GM12874 (cell line): ENCODE results near the gene OR10G2.

ENCODE experiments used
- TF ChIP-seq, protein P1 (sequence below): IDR thresholded peaks from 2 replicates; pipeline ENCODE4 v1.5.1; 2011; ENCODE audit warnings: low read depth, mild to moderate bottlenecking, control low read depth, low read length, moderate library complexity; ENCODE audit not compliant: insufficient read depth

Gene OR10G2, protein sequence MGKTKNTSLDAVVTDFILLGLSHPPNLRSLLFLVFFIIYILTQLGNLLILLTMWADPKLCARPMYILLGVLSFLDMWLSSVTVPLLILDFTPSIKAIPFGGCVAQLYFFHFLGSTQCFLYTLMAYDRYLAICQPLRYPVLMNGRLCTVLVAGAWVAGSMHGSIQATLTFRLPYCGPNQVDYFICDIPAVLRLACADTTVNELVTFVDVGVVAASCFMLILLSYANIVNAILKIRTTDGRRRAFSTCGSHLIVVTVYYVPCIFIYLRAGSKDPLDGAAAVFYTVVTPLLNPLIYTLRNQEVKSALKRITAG

DNA sequence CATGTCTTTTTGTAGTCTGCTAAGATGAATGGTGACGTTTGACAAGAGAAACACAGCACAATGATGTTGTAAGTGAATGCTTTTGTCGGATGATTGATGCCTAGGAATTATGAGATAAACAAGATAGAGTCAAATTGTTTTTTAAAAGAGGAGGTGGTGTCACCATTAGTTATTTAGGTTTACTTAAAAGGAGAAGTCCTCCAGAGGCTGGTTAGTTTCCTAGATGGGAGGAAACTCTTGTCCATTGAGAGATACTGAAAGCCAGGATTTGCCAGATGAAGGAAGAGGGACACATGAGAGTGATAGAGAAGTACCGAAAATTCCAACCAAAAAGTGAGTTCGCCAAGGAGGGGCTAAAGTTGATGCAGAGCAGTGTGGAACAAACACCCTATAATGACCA lies at the start of gene OR10G2:
Gene OR10G2 (minus strand): TSS at position 101 of the 400 bp plus-strand sequence. CDS start 98 bp downstream, at position 3.
- TF ChIP-seq, protein P1, sequence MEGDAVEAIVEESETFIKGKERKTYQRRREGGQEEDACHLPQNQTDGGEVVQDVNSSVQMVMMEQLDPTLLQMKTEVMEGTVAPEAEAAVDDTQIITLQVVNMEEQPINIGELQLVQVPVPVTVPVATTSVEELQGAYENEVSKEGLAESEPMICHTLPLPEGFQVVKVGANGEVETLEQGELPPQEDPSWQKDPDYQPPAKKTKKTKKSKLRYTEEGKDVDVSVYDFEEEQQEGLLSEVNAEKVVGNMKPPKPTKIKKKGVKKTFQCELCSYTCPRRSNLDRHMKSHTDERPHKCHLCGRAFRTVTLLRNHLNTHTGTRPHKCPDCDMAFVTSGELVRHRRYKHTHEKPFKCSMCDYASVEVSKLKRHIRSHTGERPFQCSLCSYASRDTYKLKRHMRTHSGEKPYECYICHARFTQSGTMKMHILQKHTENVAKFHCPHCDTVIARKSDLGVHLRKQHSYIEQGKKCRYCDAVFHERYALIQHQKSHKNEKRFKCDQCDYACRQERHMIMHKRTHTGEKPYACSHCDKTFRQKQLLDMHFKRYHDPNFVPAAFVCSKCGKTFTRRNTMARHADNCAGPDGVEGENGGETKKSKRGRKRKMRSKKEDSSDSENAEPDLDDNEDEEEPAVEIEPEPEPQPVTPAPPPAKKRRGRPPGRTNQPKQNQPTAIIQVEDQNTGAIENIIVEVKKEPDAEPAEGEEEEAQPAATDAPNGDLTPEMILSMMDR, result no peak

DNA sequence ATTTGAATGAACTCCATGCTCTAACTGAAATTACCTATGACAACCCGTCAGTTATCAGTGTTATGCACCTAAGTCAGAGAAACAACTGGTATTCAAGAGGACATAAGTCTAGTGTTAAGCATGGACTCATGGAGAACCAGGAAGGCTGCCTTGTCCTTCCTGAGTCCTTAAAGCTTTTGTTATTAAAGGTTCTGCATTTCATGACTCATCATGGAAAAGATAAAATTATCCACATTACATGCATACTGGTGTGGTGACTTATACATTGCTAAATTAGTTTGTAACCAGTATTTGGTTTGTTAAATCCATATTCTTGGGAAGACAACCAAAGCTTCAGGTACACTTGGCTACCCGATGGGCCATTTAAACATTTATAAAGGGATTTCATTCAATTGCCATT lies 45.3 kb upstream of the OR10G2 start:
- TF ChIP-seq, protein P1, result no peak

DNA sequence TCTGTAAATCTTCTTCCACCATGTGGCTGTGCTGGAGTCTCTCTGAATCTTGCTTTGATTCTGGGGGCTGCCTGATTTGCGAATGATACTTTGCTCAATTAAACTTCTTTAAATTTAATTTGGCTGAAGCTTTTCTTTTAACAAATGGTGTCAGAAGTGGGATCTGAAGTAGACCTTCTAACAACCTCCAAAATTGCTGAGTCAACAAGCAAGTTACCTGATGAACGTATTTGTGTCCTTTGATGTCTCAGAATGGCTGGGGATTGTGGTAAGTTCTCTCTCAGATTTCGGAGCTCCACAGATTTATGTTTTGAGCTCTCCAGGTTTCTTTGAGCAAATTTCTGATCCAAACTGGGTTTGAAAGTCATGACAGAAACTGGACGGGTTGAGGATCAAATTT lies 40.8 kb upstream of the OR10G2 start:
- TF ChIP-seq, protein P1, result no peak

DNA sequence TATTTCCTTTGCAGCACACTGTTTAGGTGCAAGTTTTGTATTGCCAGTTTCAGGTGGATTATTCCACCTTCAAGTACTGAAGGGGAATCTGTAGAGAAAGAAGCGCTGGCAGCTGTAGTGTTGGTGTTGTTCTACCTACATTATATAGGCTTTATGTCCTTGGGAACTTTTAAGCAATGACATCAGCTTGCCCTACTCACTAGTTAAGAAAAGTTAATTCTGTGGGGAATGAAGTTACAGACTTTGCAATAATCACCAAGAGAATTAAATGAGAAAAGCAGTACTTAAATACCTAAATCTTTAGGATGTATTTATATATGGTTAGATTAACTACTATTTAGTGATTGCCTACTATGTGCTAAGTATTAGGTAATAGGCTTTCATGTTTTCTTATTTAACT lies 39.0 kb upstream of the OR10G2 start, which contains the start of gene OR4E1:
Gene OR4E1 (minus strand): TSS at position 101 of the 400 bp plus-strand sequence. CDS start 2,883 bp downstream, outside the sequence.
- TF ChIP-seq, protein P1, result no peak

DNA sequence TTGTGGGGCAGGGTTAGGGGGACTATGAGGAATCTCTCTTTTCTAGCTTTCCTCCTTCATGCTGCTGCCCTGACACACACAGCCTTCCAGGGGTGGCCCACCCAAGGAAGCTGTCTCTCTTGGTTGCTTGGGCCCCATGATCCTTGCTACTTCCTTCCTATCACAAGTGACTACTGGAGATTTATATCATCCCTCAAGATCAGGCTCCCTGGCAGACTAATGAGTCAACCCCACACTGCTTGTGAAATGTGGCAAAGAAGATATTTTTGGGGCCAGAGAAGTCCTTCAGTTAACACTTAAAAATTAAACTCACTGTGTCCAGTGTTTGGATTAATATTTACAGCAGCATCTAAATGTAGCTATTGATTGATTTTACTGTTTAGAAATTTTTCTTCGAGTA lies 37.4 kb upstream of the OR10G2 start:
- TF ChIP-seq, protein P1, result no peak

DNA sequence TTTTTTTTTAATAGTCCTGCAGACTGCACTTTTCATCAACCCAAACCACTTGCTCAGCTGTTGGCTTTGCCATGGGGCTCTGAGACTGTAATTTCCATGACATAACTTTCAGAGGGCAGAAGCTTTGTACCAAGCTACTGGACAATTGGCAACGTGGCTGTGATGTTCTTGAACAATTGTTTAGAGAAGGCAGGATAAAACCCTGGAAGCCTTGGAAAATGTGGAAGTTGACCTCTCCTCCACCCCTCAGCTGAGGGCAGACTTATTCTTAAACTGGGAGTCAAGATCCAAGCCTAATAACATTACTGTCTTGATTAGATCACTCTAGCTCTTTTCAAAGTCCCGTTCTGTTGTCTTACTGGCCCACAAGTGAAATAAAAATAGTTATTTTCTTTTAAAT lies 36.6 kb upstream of the OR10G2 start:
- TF ChIP-seq, protein P1, result no peak

DNA sequence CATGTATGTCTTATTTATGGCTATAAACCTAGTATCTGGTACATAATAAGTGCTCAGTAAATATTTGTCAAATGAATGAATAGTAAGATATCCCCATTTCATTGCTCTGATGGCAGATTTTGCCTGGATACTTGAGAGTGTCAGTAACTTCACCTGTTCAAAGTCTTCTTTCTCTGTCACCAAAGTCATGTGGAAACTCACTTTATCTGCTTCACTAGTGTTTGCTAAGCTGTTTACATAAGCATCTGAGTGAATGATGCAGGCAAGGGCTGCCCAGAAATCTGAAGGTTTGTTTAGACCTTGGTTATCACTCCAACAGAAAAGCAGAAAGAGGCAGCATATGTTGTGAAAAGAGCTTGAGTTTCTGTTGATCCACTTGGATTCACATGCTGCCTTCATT lies 34.5 kb upstream of the OR10G2 start:
- TF ChIP-seq, protein P1, result no peak

DNA sequence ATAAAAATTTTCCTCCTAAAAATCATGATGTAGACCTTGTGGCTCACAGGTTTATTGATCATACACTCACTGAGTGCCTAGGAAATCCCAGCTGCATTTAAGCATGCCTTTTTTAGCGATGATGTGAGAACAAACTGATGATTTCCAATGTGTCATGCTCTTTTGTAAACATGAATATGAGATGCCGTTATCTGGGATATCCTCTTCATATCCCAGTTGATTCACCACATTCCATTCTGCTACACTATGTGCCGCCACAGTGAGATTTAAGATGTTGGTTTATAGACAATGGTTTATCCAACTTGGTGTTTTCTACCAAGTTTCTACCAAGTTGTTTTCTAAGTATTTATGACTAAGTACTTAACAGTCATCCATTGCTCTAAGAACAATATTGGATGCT lies 33.6 kb upstream of the OR10G2 start:
- TF ChIP-seq, protein P1, result no peak
